K562 (cell line): ENCODE data around the gene NLRX1. TPM values are rescaled to one million over a fixed set of nuclear protein-coding genes. Genes with fewer than 3 reads are reported as not detected.

Source experiments
- ATAC-seq: fragments of 200-7000 bp; cut with Tn5 transposase; 3 replicates; pipeline ENCODE4 v1.9.1; 2020; ENCODE audit warnings: moderate library complexity
- BruUV-seq: library from RNA; stranded (reverse); fragments of 400-500 nt; replicated peaks from 2 replicates; lab custom pipeline; 2021; lab: Mats Ljungman, UMichigan
- CTCF ChIA-PET: fragments of 300-600 bp; formaldehyde crosslinking; extraction: SDS; loops from one replicate; lab custom pipeline; 2021; ENCODE audit warnings: low intra/inter-chr PET ratio; lab: Yijun Ruan, JAX
- POLR2A ChIA-PET: fragments of 300-600, 350-650 bp; sonication (Branson Sonifier 250); formaldehyde crosslinking; extraction: SDS; loops from one replicate; lab custom pipeline; 2021; ENCODE audit warnings: antibody characterized with exemption, inconsistent platforms; lab: Yijun Ruan, JAX
- DNase-seq, 4 experiments: peaks; one replicate each; pipeline versions ENCODE4 v3.0.0 to v3.0.0-alpha.2; 2011 to 2018; ENCODE audit warnings: low spot score in 3 of 4, mixed read lengths in 3 of 4; ENCODE audit errors: extremely low read depth in 1 of 4
- FAIRE-seq: peaks from 2 replicates; lab custom pipeline; 2011; peaks lifted over from hg19 to GRCh38; lab: Jason Lieb, UNC
- H2AFZ ChIP-seq: 2 replicates; pipeline ENCODE4 v1.6.0; 2011; ENCODE audit warnings: low read depth, low read length, control low read depth, inconsistent platforms
- H3K27ac ChIP-seq: fragments of 200-600 bp; 3 replicates; pipeline ENCODE4 v1.8.0; 2011; ENCODE audit warnings: low read depth, mild to moderate bottlenecking, control low read depth, inconsistent platforms, low read length, moderate library complexity, mixed read lengths; ENCODE audit errors: extremely low read depth
- H3K27me3 ChIP-seq, 2 experiments: fragments of 300-600 bp in 1 of 2; 2 replicates in 1 of 2; 3 replicates in 1 of 2; pipeline versions ENCODE4 v1.6.0 to v1.8.0; 2011; ENCODE audit warnings: inconsistent platforms in 2 of 2, low read length in 2 of 2, mild to moderate bottlenecking in 1 of 2, mixed read lengths in 1 of 2, moderate library complexity in 1 of 2; ENCODE audit not compliant: control insufficient read depth in 2 of 2, insufficient read depth in 2 of 2
- H3K36me3 ChIP-seq: fragments of 300-600 bp; 3 replicates; pipeline ENCODE4 v1.8.0; 2011; ENCODE audit warnings: mild to moderate bottlenecking, low read length, inconsistent platforms; ENCODE audit not compliant: control insufficient read depth, insufficient read depth
- H3K4me1 ChIP-seq, 2 experiments: fragments of 200-600 bp in 1 of 2; replicated peaks in 1 of 2; 2 replicates in 1 of 2; 3 replicates in 1 of 2; pipeline versions ENCODE4 v1.5.1 to v1.8.0; 2011; ENCODE audit warnings: inconsistent platforms in 2 of 2, low read length in 2 of 2, mild to moderate bottlenecking in 1 of 2, mixed read lengths in 1 of 2, moderate library complexity in 1 of 2; ENCODE audit not compliant: control insufficient read depth in 2 of 2, insufficient read depth in 2 of 2
- H3K4me2 ChIP-seq: 2 replicates; pipeline ENCODE4 v1.6.1; 2011; ENCODE audit warnings: low read length, control low read depth, inconsistent platforms, mixed read lengths; ENCODE audit not compliant: insufficient read depth
- H3K4me3 ChIP-seq: fragments of 200-600 bp; sonication (generic), shearing (Covaris generic); 2 replicates; pipeline ENCODE4 v1.5.1; 2016; ENCODE audit warnings: control low read depth, inconsistent platforms
- H3K79me2 ChIP-seq: fragments of 200-600 bp; 3 replicates; pipeline ENCODE4 v1.8.0; 2011; ENCODE audit warnings: low read length, inconsistent platforms; ENCODE audit not compliant: control insufficient read depth, insufficient read depth
- H3K9ac ChIP-seq, 2 experiments: 2 replicates each; pipeline versions ENCODE4 v1.6.0 to v1.6.1; 2011; ENCODE audit warnings: low read depth in 2 of 2, low read length in 2 of 2, control low read depth in 1 of 2, inconsistent platforms in 1 of 2, mild to moderate bottlenecking in 1 of 2, mixed read lengths in 1 of 2; ENCODE audit not compliant: insufficient read depth in 1 of 2
- H3K9me1 ChIP-seq: one replicate; pipeline ENCODE4 v1.6.0; 2011; ENCODE audit warnings: inconsistent platforms, mild to moderate bottlenecking, low read length, moderate library complexity; ENCODE audit not compliant: control insufficient read depth, insufficient read depth
- H3K9me3 ChIP-seq: replicated peaks from 2 replicates; pipeline ENCODE4 v1.5.1; 2011; ENCODE audit warnings: low read depth, low read length, inconsistent platforms; ENCODE audit not compliant: control insufficient read depth, insufficient read depth
- H4K20me1 ChIP-seq: replicated peaks from 2 replicates; pipeline ENCODE4 v1.6.1; 2011; ENCODE audit warnings: low read length, inconsistent platforms, mixed read lengths; ENCODE audit not compliant: control insufficient read depth, insufficient read depth
- FOS ChIP-seq: IDR thresholded peaks from 3 replicates; pipeline ENCODE4 v1.6.1; 2011; ENCODE audit not compliant: insufficient read length; ENCODE audit errors: extremely low read depth
- RFX1 ChIP-seq: fragments of 450-650 bp; IDR thresholded peaks from 2 replicates; pipeline ENCODE4 v1.6.1; 2016; ENCODE audit warnings: mild to moderate bottlenecking, moderate library complexity
- TBL1XR1 ChIP-seq, 2 experiments: IDR thresholded peaks; 2 replicates each; pipeline ENCODE4 v1.6.1; 2012; ENCODE audit warnings: improper control_type of control experiment in 2 of 2, low read length in 2 of 2, mild to moderate bottlenecking in 1 of 2
- WGBS: fragments of 100-300 bp; shearing (Covaris generic); methylation state at CpG from one replicate; pipeline ENCODE4 v1.1.6; 2016; ENCODE audit warnings: low coverage, mixed read lengths; ENCODE audit not compliant: insufficient coverage; ENCODE audit errors: missing lambda C conversion rate; 5-methylcytosine and 5-hydroxymethylcytosine counted together
- in situ Hi-C: fragments of 300-500 bp; cut with MboI; formaldehyde crosslinking; loops from 4 replicates; pipeline ENCODE4 v1.15.0; 2018; ENCODE audit warnings: inconsistent platforms, mixed read lengths
- intact Hi-C: fragments of 100-400 bp; cut with micrococcal nuclease; formaldehyde crosslinking; loops from 2 replicates; pipeline ENCODE4 v1.14.2; 2022
- polyA plus RNA-seq, 8 experiments: library from polyadenylated mRNA; depleted of rRNA in 4 of 8; stranded (reverse) in 5 of 8; unstranded in 3 of 8; fragments of >200 nt; fragmentation: Nextera tagmentation in 2 of 8; fragmentation: Illumina TruSeq in 1 of 8; extraction: Ambion mirVana in 2 of 8; extraction: Trizol in 1 of 8; gene quantifications; 2 replicates each; pipeline versions ENCODE4 v1.2.1 to v1.2.3, GENCODE V29; 2011 to 2014; ENCODE audit warnings: inconsistent platforms in 1 of 8, missing spikeins in 1 of 8
- total RNA-seq, 7 experiments: library from RNA; depleted of rRNA in 6 of 7; stranded (reverse); fragments of >200 nt in 6 of 7; fragmentation: Illumina TruSeq in 2 of 7; extraction: Trizol in 2 of 7; gene quantifications; 2 replicates each; pipeline versions ENCODE4 v1.2.1 to v1.2.3, GENCODE V29; 2011 to 2021; ENCODE audit warnings: low replicate concordance in 1 of 7
- TF ChIP-seq, protein P1 (sequence below), 3 experiments: fragments of 200-800 bp in 1 of 3; sonication (Bioruptor generic) in 1 of 3; sonication (generic) in 1 of 3; formaldehyde crosslinking in 1 of 3; IDR thresholded peaks; 2 replicates each; pipeline versions ENCODE4 v1.6.1 to v1.8.0; 2016 to 2022; ENCODE audit warnings: mild to moderate bottlenecking in 2 of 3, missing compliant biosample characterization in 2 of 3, missing genetic modification characterization in 2 of 3, missing genetic modification reagents in 1 of 3
- TF ChIP-seq, protein P2 (sequence below): IDR thresholded peaks from 3 replicates; pipeline ENCODE4 v1.6.1; 2011; ENCODE audit warnings: borderline replicate concordance, mild to moderate bottlenecking, moderate library complexity; ENCODE audit not compliant: insufficient read length; ENCODE audit errors: extremely low read depth
- TF ChIP-seq, protein P3 (sequence below): sonication (generic); formaldehyde crosslinking; IDR thresholded peaks from 2 replicates; pipeline ENCODE4 v1.8.0; 2023; ENCODE audit warnings: mild to moderate bottlenecking, missing genetic modification reagents
- TF ChIP-seq, protein P4 (sequence below): fragments of 450-650 bp; IDR thresholded peaks from 2 replicates; pipeline ENCODE4 v1.6.1; 2016
- TF ChIP-seq, protein P5 (sequence below): fragments of 450-650 bp; IDR thresholded peaks from 2 replicates; pipeline ENCODE4 v1.6.1; 2018; ENCODE audit not compliant: partially characterized antibody

NLRX1 gene
- total and polyA plus RNA-seq, 9 of the 15 experiments (the other 6 are each of a cell fraction or from before 2014, with no cell fraction given) = 0.04 to 2.3 (median 0.69) TPM

DNA sequence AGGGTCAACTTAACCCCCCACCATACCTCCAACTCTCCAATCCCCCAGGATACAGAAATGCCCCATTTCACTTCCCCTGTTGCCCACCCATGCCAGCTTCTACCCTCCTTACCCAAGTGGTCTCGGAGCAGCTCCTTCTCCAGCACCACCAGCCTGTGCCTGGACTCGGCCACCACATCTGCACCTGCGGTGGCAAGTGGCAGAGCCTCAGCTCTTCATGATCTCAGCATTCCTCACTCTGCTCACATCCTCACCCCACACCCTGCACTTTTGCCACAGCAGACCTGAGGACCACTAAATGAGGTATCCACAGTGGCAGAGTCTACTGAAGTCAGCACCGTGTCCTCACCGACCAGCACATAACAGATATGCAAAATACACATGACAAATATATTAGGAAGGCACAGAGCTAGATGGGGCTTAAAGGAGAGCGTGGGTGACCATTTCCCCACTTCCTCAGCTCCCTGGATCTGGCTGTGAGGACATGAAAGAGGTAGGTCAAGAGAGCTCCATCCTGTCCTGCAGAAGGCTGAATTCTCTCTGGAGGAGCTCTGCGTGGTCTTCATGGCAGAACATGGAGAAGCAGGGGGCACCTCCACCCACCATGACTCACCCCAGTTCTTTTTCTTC, 26.4 kb downstream of the NLRX1 start (continued):
- TF ChIP-seq, protein P1, sequence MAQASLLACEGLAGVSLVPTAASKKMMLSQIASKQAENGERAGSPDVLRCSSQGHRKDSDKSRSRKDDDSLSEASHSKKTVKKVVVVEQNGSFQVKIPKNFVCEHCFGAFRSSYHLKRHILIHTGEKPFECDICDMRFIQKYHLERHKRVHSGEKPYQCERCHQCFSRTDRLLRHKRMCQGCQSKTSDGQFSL (CRISPR knock-in tag; IDR thresholded peaks at IDR 0.05) = no peak
- TF ChIP-seq, protein P1 (tag; IDR thresholded peaks at IDR 0.05) = no peak
- TF ChIP-seq, protein P2, sequence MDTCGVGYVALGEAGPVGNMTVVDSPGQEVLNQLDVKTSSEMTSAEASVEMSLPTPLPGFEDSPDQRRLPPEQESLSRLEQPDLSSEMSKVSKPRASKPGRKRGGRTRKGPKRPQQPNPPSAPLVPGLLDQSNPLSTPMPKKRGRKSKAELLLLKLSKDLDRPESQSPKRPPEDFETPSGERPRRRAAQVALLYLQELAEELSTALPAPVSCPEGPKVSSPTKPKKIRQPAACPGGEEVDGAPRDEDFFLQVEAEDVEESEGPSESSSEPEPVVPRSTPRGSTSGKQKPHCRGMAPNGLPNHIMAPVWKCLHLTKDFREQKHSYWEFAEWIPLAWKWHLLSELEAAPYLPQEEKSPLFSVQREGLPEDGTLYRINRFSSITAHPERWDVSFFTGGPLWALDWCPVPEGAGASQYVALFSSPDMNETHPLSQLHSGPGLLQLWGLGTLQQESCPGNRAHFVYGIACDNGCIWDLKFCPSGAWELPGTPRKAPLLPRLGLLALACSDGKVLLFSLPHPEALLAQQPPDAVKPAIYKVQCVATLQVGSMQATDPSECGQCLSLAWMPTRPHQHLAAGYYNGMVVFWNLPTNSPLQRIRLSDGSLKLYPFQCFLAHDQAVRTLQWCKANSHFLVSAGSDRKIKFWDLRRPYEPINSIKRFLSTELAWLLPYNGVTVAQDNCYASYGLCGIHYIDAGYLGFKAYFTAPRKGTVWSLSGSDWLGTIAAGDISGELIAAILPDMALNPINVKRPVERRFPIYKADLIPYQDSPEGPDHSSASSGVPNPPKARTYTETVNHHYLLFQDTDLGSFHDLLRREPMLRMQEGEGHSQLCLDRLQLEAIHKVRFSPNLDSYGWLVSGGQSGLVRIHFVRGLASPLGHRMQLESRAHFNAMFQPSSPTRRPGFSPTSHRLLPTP = no peak

DNA sequence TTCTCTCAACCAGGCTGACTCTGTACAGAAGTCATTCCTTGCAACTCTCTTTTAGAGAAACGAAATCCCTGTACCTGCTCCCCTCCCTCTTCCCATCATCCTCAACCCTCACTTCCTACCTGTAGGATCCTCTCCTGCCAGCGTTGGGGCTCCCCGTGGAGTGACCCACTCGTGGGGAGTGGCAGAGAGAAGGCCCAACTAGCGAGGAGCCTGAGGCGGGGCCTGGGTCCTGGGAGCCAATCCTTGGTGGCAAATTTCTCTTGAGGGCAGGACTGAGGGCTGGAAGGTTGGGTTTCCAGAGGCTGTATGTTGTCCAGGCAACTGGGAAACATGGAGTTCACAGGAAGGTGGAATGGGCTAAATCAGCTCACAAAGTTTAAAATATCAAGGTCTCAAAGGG, 27.2 kb downstream of the NLRX1 start:
- no peaks in the 10 kb centered on the region for H3K9me3 ChIP-seq
- in situ Hi-C loops (loop anchor here (5.0 kb wide), 1 partner anchor 93 kb away; the partner anchor contains the start of gene DPAGT1), intact Hi-C loops (no loop called here)
- peak overlapping the region; percentile 18; the same call in 1 of the 2 replicates for H2AFZ ChIP-seq
- ATAC-seq = peak; percentile 69
- no peaks in the 10 kb centered on the region for H3K9me1 ChIP-seq
- H3K36me3 ChIP-seq = no peaks in the 10 kb centered on the region
- H3K9ac ChIP-seq = no peak overlapping the region
- ChIA-PET CTCF (interaction anchor here (0.6 kb wide), 1 partner anchor 46 kb away, joined by 4 read pairs; no protein-coding TSS in a partner anchor), POLR2A (interaction anchor here (0.6 to 1.3 kb wide), 4 partner anchors 42 to 101 kb away, joined by 3 to 7 read pairs (median 4); partner anchors contain the start of gene DPAGT1)
- peak; percentile 28 to 68 (median 61) for DNase-seq
- BruUV-seq = no TSS peak
- no peak for FAIRE-seq
- H3K4me3 ChIP-seq = no peak overlapping the region
- H3K4me2 ChIP-seq = no peak overlapping the region
- H4K20me1 ChIP-seq = no peaks in the 10 kb centered on the region
- H3K27me3 ChIP-seq = no peaks in the 10 kb centered on the region
- no peak overlapping the region for H3K27ac ChIP-seq
- 6% methylated on average over 6 of the region's 6 CpGs for WGBS
- H3K4me1 ChIP-seq = peaks cover 0 to 3% of the 10 kb centered on the region in 2 experiments; a peak in 2 of 5 replicates
- no peaks in the 10 kb centered on the region for H3K79me2 ChIP-seq
- TF ChIP-seq FOS = peak; percentile 25
- TF ChIP-seq RFX1 = peak; percentile 67
- no peak for TF ChIP-seq TBL1XR1 (IDR thresholded peaks at IDR 0.05; ENCODE audit: low read length in 2 of 2)
- TF ChIP-seq, protein P3, sequence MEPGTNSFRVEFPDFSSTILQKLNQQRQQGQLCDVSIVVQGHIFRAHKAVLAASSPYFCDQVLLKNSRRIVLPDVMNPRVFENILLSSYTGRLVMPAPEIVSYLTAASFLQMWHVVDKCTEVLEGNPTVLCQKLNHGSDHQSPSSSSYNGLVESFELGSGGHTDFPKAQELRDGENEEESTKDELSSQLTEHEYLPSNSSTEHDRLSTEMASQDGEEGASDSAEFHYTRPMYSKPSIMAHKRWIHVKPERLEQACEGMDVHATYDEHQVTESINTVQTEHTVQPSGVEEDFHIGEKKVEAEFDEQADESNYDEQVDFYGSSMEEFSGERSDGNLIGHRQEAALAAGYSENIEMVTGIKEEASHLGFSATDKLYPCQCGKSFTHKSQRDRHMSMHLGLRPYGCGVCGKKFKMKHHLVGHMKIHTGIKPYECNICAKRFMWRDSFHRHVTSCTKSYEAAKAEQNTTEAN (CRISPR knock-in tag) = no peak
- TF ChIP-seq, protein P4, sequence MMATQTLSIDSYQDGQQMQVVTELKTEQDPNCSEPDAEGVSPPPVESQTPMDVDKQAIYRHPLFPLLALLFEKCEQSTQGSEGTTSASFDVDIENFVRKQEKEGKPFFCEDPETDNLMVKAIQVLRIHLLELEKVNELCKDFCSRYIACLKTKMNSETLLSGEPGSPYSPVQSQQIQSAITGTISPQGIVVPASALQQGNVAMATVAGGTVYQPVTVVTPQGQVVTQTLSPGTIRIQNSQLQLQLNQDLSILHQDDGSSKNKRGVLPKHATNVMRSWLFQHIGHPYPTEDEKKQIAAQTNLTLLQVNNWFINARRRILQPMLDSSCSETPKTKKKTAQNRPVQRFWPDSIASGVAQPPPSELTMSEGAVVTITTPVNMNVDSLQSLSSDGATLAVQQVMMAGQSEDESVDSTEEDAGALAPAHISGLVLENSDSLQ = peak; percentile 96
- TF ChIP-seq, protein P5, sequence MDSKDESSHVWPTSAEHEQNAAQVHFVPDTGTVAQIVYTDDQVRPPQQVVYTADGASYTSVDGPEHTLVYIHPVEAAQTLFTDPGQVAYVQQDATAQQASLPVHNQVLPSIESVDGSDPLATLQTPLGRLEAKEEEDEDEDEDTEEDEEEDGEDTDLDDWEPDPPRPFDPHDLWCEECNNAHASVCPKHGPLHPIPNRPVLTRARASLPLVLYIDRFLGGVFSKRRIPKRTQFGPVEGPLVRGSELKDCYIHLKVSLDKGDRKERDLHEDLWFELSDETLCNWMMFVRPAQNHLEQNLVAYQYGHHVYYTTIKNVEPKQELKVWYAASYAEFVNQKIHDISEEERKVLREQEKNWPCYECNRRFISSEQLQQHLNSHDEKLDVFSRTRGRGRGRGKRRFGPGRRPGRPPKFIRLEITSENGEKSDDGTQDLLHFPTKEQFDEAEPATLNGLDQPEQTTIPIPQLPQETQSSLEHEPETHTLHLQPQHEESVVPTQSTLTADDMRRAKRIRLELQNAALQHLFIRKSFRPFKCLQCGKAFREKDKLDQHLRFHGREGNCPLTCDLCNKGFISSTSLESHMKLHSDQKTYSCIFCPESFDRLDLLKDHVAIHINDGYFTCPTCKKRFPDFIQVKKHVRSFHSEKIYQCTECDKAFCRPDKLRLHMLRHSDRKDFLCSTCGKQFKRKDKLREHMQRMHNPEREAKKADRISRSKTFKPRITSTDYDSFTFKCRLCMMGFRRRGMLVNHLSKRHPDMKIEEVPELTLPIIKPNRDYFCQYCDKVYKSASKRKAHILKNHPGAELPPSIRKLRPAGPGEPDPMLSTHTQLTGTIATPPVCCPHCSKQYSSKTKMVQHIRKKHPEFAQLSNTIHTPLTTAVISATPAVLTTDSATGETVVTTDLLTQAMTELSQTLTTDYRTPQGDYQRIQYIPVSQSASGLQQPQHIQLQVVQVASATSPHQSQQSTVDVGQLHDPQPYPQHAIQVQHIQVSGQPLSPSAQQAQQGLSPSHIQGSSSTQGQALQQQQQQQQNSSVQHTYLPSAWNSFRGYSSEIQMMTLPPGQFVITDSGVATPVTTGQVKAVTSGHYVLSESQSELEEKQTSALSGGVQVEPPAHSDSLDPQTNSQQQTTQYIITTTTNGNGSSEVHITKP = peak; percentile 86
